Measurements from ENCODE around the gene CHRM3. TPM values are rescaled to one million over a fixed set of nuclear protein-coding genes. Genes with fewer than 3 reads are reported as not detected.
"Not testable (repeated sequence)": the region's sequence is repeated elsewhere in the genome, so short reads cannot be mapped to it uniquely, and the experiment has no call there.

The CHRM3 gene
- total RNA-seq = under 1 TPM in 1 of 2 experiments, not detected in 1; 0.53 TPM

DNA sequence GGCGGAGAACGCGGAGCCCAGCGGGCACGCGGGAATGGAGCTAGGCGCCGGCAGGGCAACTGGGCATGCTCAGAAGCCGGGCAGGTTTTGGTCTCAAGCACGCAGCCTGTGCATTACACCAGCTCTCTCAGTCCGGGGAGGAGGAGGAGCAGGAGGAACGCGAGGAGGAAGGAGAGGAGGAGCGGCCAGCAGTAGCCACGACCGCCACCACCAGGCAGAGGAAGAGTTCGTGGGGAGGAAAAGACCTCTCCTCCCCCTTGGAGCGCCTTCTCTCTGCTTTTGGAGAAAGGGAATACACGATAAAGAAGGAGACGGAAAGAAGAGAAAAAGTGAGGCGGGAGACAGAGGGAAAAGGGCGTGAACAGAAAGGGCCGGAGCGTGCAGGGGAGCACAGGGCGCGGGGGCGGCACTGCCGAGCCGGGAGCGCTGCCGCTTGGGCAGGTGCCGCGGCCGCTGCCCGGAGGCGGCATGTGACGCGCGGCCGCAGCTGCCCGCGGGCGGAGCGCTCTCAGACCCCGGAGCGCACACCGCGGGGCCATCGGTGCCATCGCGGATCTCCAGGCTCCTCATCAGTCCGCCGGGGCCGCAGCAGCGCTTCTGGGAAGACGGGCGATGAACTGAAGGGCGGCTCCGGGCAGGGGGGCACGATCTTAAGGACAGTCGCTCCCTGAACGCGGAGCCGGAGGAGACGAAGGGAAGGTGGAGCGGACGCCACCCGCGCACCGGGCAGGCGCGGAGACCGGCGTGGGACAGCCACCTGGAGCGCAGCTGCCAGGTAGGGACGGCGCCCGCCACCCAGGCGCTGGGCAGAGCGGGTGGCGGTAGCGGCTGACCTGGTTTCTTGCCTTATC is at the start of gene CHRM3:
CHRM3 (plus strand) TSS at position 116 of the 851 bp plus-strand sequence. CDS start 520,884 bp downstream, outside the sequence.
- CTCF ChIA-PET = no interaction called here
- POLR2A ChIA-PET = no interaction called here

DNA sequence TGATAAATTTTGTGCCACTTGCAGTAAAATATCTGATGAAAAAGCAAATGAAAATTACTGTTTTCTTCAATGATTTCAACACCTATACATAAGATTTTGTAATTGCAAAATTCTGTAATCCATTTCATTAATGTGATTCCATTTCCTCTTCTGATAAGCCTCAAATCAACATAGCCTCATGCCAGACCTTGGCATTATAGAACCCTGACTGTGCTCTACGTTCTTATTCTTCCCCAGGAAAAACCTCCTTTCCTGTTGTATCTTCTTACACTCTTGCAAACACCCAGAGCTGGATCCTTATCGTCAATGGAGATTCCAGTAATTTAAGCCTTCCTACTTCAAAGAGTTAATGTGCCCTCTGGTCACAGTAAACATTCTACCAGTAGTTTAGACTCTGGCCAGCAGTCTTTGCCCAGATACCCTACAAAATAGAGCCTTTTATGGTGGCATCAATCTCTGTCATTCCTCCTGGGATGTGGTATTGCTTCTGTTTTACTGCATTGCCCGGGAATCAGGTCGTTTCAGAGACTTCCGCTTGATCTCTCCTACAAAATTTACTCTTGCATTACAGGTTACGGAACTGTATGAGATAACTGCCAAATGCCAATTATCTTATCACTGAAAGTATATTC is 48.5 kb upstream of the CHRM3 start:
- POLR2A ChIA-PET = no interaction called here
- CTCF ChIA-PET = no interaction called here

DNA sequence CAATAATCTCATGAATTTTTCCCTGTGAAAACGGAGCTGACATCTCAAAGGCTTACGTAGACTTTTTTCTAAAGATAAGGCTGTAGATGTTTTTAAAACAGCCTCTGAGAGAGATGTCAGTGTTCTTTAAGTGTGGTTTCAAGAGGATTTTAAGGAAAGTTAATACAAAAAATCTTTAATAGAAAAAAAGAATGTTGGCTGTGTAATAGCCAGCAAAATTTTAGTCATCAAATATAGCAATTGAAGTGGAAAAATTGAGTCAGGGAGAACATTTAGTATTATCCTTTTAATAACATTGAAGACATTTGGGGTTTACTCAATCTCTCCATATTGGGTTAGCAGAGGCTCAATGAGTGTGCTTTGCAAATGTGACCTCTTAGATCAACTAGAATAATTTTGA is 38.6 kb upstream of the CHRM3 start:
- CTCF ChIA-PET = no interaction called here
- POLR2A ChIA-PET = no interaction called here

DNA sequence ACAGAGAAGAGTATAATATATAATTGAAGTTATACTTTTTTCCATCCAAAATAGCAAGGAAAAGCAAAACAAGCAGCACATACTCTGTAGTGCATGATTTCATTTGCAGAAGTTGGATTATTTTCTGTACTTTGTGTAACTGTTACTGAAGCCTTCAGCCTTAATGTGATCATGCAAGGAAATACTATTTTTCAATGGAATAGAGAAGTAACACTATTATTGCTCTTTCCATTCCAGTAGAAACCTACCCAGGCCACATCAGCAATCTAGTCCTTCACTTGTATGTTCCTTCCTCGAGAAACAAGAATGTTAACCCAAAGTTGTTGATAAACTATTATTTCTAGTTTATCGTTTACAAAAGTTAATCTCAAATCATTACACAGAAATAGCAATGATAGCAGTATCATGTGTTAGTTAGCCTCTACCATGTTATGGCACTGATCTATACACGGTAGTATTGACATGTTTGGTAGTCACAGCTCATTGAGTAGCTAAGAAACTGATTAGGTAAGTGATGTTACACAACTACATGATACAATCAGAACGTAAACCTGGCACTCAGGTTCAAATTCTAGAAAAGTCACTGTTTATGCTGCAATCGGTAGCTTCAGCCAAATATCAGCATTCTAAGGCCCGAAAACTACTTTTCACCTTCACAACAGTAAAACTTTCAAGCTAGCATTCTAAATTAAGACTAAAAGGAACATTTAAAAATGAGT is 37.6 kb upstream of the CHRM3 start:
- CTCF ChIA-PET = no interaction called here
- POLR2A ChIA-PET = no interaction called here

DNA sequence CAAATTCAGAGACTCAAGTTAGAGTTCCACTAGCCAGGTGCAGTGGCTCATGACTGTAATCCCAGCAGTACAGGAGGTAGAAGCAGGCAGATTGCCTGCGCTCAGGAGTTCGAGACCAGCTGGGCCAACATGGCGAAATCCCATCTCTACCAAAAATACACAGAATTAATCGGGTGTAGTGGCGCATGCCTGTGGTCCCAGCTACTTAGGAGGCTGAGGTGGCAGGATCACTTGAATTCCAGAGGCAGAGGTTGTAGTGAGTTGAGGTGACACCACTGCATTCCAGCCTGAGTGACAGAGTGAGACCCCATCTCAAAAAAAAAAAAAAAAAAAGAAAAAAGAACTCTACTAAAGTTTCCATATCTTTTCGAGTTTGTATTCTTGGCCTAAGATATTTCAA is 36.7 kb upstream of the CHRM3 start:
- POLR2A ChIA-PET = no interaction called here
- CTCF ChIA-PET = interaction anchor here (0.7 kb wide), 2 partner anchors 592 to 760 kb away, joined by 4 to 5 read pairs; no protein-coding TSS in a partner anchor

DNA sequence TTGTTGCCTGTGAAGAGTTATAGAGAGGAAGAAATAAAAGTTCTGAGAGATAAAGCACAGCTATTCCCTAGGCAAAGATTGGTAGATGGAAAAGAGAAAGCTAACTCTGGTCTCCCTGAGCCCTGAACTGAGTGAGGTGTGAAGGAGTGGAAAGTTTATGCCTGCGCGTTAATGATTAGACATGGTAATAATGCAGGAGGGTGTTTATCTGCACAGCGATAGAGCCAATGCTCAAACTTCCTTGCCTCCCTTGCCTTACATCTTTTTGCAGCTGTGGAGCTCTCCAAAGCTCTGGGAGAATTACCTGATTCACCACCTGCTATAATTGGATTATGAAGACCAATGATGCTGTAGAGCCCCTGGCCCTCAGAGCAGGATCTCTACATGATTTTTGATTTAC is 32.8 kb upstream of the CHRM3 start:
- POLR2A ChIA-PET = no interaction called here
- CTCF ChIA-PET = no interaction called here

DNA sequence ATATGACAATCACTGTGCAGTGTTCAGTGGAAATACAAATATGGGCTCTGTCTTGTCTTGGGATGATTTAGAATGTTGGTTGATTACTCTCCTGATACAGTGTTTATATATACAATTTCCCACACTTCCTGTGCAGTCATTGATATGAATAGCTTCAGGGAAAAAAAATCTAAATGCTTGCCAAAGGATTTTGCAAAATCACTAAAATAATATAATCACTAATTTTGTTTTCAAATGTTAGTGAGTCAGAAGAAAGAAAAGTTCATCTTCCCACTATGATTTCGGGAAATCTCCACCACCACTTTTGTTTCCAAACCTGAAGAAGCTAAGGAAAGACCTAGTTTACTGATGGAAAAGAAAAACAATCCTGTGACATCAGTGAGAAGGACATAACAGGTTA is 32.1 kb upstream of the CHRM3 start:
- ChIA-PET CTCF (no interaction called here), POLR2A (no interaction called here)

DNA sequence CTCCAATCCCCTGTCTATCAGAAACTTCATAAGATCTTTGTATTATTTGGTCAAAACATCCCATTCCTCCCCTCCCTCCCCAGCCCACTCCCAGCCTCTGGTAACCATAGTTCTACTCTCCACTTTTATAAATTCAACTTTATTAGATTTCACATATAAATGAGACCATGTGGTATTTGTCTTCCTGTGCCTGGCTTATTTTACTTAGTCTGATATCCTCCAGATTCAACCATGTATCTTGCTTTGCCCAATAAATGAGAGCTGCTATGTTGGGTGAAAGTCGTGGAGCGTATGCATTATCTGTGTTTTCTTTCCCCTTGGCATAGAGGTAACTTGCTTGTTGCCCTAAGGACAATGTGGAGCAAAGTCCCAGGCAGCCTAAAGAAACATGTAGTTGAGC is 28.5 kb upstream of the CHRM3 start:
- CTCF ChIA-PET = no interaction called here
- POLR2A ChIA-PET = no interaction called here

DNA sequence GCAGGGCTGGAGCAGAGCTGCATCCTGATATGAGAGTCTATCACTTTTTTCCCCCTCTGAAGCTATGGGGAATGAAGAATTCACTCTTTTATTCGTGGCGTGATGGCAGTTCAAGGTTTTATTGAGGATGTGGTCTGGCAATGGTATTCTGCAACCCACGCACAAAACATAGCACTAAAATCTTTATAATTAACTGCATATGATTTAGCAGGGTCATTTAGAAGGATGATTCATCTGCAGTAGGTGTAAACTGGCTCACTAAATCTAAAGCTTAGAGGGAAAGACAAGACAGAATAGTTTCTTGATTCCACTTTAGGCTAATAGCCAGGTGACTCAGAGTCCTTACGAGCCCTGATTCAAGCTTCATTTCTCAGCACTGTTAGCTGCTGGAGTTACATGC is 25.0 kb upstream of the CHRM3 start:
- CTCF ChIA-PET = no interaction called here

DNA sequence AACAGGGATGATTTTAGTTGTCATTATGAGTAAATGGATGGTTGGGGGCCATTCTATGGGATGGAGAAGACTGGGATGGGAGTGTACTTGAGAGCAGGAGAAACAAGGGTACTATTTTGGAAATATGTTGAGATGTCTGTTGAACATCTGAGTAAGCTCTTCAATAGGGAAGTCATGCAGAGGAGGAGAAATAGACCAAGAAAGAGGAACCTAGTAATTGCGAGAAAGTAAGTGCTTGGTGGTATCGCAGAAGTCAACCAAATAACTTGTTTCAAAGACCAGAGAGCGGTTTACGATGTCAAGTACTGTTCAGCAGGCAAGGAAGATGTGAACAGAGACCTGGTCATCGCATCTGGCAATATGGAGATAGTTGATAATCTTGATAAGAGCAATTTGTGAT is 22.4 kb upstream of the CHRM3 start:
- CTCF ChIA-PET = no interaction called here
- POLR2A ChIA-PET = no interaction called here

More for the DNA sequence above, 25.0 kb upstream of the CHRM3 start:
- POLR2A ChIA-PET = no interaction called here

DNA sequence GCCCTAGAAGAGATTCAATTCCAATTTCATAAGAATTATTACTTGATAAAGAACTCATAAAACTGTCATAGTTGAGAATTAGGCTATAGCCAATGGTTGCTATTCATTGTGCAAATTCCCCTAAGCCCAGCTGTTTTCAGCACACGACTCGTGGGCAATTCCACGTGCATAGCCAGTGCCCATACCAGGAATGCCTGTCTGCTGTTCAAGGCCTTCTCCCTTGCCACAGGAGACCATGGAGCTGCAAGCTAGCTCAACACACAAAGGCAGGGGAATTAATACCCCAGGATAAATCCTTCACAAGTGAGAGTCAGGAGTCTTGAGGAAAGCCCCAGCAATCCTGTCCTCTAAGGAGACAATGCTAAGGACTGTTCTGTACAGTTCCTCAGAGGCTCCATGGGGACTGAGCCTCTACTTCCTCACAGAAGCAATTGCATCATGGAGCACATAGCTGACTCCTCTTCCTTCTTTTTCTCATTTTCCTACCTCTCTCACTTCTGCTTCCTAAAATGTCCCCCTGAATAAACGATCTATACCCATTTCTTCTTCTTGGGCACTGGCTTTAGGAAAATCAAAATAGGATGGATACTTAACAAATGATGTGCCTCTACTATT is 19.1 kb upstream of the CHRM3 start:
- ChIA-PET POLR2A (no interaction called here), CTCF (no interaction called here)

DNA sequence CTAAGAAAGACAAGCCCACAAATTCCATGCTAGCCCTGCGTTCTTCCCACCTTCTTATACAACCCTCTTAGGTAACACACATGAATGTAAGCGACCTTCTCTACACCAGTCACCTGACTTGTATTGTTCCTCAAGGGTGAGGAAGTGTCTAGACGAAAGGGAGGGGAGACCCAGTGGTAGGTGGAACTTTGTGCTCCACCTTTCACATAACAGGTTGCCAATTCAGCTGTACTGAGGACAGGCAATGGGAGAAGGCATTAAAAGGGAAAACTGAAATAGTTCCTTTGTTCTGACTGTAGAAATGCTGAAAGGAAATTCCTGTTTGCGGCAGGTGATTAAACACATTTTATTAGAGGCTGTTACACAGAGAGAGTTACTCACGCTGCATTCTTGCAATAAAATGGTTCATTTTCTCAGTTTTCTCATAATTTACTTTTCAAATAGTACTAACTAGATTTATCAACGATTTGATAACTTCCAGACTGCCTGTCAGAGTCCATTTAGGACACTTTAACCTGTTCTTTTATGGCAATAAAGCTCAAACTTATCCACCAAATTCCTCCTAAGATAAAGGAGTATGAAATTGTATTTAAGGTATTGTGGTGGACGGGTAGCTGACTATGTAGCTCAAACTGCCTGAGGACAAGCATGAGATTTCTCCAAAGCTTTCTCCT is 17.8 kb upstream of the CHRM3 start:
- CTCF ChIA-PET = no interaction called here
- POLR2A ChIA-PET = no interaction called here

DNA sequence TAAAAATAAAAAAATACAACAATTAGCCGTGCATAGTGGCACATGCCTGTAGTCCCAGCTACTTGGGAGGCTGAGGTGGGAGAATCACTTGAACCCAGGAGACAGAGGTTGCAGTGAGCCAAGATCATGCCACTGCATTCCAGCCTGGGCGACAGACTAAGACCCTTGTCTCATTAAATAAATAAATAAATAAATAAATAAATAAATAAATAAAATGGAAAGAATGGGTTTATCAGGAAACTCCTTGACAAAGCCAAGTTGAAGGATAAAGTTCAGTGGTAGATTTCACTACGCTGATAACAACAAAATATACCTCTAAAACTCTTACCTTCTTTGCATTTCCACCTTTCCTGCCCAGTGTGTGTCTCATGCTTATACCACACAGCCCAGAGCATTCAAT is 15.5 kb upstream of the CHRM3 start:
- POLR2A ChIA-PET = not testable (repeated sequence)

DNA sequence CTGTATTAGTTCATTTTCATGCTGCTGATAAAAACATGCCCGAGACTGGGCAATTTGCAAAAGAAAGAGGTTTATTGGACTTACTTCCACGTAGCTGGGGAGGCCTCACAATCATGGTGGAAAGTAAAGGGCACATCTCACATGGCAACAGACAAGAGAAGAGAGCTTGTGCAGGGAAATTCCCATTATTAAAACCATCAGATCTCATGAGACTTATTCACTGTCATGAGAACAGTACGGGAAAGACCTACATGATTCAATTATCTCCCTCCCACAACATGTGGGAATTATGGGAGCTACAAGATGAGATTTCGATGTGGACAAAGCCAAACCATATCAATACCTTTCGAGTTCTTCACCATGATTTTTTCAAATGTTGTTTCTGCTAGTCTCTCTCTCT is 3.7 kb upstream of the CHRM3 start:
- CTCF ChIA-PET = no interaction called here
- POLR2A ChIA-PET = no interaction called here

More for the DNA sequence above, 15.5 kb upstream of the CHRM3 start:
- CTCF ChIA-PET = not testable (repeated sequence)

DNA sequence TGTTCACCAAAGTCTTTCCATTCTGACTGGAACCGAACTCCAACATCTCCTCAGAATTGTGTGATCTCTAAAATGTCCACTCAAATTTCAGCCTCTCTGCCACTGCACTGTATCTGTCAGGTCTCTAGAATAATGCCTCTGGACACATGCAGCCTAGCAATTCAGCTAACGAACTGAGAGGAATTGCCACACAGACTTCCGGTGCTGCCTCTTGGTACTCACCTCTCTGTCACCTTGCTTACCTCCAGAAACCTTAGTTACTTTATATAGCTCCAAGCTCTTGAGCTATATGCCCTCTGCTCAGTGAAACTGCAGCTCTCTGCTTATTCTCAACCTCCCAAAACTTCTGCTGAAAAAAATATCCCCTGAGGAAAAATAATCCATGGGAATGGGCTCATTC is 2.7 kb upstream of the CHRM3 start:
- CTCF ChIA-PET = no interaction called here
- POLR2A ChIA-PET = no interaction called here

DNA sequence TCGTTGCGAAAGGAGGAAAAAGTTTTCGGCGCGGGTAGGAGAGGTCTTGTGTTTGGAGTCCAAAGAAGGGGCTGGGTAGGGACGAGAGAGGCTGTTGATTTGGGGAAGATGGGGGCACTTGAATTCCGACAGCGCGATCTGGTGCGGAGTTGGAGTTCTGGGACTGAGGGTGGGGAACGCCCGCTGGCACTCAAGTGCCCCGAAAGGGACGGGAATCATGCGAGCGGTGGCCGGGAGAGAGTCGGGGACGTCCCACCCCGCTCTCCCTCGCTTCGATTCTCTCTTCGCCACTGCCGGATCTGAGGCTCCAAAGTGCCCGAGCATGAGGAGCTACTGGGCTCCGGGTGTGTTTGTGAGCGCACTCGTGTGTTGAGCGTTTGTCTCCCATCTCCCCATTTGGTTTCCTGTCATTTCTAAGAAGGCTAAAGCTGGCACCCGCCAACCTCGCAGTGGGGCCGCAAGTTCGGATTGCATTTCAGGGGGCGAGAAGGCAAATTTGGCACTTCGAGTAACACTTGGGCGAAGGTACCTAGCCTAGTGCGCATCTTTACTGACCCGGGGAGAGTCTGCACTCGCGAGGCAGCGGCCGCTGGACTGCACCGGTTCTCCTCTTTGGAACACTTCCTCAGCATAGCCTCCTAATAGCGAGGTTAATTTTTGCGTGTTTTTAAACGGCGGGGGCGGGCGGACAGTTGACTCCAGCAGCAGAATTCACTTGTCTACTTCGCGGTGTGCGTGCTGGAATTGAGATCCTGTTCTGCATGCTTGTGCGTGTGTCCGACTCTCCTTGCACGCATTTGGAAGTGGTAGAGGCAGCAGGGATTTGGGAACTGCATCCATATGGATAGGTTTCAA is 1.2 kb downstream of the CHRM3 start:
- ChIA-PET POLR2A (no interaction called here), CTCF (no interaction called here)

DNA sequence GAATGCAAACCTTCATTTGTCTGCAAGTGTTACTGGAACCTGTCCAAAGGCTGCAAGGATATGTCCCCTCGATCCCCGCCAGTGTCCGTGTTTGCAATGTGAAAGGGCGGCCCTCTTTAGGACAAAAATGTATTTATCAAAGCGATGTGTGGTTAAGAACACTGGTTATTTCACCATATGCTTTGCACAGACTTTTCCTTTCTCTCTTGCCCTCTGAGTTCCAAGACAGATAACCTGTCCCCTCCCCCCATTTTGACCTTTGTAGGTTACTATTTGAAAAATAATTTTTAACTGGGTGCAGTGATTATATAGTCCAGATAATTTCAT is 1.8 kb downstream of the CHRM3 start:
- POLR2A ChIA-PET = no interaction called here
- CTCF ChIA-PET = no interaction called here

DNA sequence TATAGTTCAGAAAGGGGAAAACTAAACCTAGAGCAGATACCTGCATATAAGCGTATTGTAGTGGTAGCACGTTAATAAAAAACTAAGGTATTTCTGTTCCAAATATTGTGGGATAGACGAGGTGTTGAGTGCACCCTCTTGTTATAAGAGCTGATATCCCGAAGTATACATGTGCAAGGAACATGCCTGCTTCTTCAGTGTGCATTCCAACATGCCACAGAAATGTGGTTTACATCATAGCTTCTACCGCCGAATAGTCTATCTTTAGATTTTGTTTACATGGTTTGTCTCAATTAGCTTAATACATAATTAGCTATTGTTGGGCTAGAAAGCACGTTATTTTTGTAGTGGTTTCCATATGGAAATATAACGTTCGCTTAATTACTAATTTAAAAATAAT is 2.2 kb downstream of the CHRM3 start:
- POLR2A ChIA-PET = no interaction called here
- CTCF ChIA-PET = no interaction called here

DNA sequence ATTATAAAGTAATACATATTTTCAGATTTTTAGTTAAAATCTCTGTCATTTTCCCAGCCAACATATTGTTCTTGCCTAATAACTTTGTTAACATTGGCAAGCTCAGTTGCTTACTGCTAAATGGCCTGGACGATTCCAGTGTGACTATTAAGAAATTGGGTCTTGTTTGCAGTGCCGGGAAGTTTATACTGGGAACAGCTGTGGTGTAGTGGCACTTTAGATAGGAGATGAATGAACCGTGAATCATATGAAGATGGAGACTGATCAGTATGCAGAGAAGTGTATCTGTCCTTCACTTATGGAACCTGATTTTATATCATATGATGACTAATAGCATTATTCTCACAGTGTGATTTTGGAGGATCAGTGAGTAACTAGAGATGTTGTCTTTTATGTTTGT is 3.3 kb downstream of the CHRM3 start:
- ChIA-PET POLR2A (no interaction called here), CTCF (no interaction called here)

DNA sequence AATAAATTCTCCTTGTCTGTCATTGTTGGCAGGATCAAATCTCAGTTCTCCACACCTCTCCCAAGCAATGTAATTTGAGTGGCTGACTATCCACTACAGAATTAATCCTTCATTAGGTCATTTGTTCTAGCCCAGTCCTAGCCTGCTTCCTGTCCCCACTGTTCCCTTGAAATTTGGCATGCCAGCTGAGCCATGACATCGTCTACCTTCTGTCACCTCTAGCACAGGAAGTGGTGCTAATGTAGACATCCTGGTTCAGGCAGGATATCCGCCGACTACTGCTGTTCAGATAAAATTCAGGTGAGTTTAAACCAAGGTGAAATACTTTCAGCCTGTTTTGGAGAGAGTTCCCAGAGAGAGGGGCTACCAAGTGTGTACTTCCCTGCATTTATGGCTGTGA is 5.9 kb downstream of the CHRM3 start:
- POLR2A ChIA-PET = no interaction called here
- CTCF ChIA-PET = no interaction called here

Measured in activated CD8-positive, alpha-beta memory T cell treated with anti-CD3 and anti-CD28 coated beads for 36 hours (primary cell).